PFSK-1 (cell line): ENCODE data around the gene LDLR.

ENCODE experiments used
- FOXP2 ChIP-seq: optimal IDR thresholded peaks from 2 replicates; pipeline ENCODE3; 2011; ENCODE audit warnings: borderline replicate concordance, control low read depth, inconsistent platforms; ENCODE audit not compliant: insufficient read depth; ENCODE audit errors: extremely low read length, extremely low read depth
- POLR2AphosphoS5 ChIP-seq: IDR thresholded peaks from 2 replicates; pipeline ENCODE4 v1.6.1; 2012; ENCODE audit warnings: low read depth, mild to moderate bottlenecking, control low read depth, low read length, moderate library complexity
- REST ChIP-seq, 2 experiments: IDR thresholded peaks; 2 replicates each; pipeline versions ENCODE4 v1.6.1 to v1.8.0; 2011 to 2012; ENCODE audit warnings: low read depth in 2 of 2, low read length in 2 of 2, control low read depth in 1 of 2, inconsistent platforms in 1 of 2, mild to moderate bottlenecking in 1 of 2, moderate library complexity in 1 of 2; ENCODE audit not compliant: insufficient read depth in 1 of 2
- SIN3A ChIP-seq: IDR thresholded peaks from 2 replicates; pipeline ENCODE4 v1.6.1; 2012; ENCODE audit warnings: mild to moderate bottlenecking, low read length, moderate library complexity, borderline replicate concordance; ENCODE audit not compliant: insufficient read depth
- TAF1 ChIP-seq: IDR thresholded peaks from 2 replicates; pipeline ENCODE4 v1.6.1; 2012; ENCODE audit warnings: low read length, control low read depth, borderline replicate concordance; ENCODE audit not compliant: insufficient read depth

GRCh38 chr19:11173516-11174155 lies 84.4 kb downstream of the LDLR start:
- no peak for TF ChIP-seq REST (IDR thresholded peaks at IDR 0.05; ENCODE audit: insufficient read depth in 1 of 2, low read depth in 2 of 2, low read length in 2 of 2)
- TF ChIP-seq FOXP2: no peak
- no peak for TF ChIP-seq POLR2AphosphoS5
- TF ChIP-seq TAF1: no peak
- no peak for TF ChIP-seq SIN3A
